Peyer's patch (tissue), 4 donors: ENCODE data around the gene ARHGEF40. TPM values are rescaled to one million over a fixed set of nuclear protein-coding genes. Genes with fewer than 3 reads are reported as not detected.
A peak's percentile ranks its signal among the peaks of the same experiment; 100 is the strongest.

Experiments
- DNase-seq, 3 donors: peaks; one replicate each; pipeline ENCODE4 v3.0.0-alpha.2; 2017 to 2019
- H3K27ac ChIP-seq, 4 donors: fragments of 200-600 bp; sonication (generic); one replicate each; pipeline ENCODE4 v1.5.1; 2016 to 2019
- H3K27me3 ChIP-seq, 2 donors: fragments of 200-600 bp; sonication (generic); one replicate each; pipeline ENCODE4 v1.5.1; 2019
- H3K36me3 ChIP-seq, 3 donors: fragments of 200-600 bp; sonication (generic); one replicate each; pipeline ENCODE4 v1.5.1; 2016 to 2019
- H3K4me1 ChIP-seq, 4 donors: fragments of 200-600 bp; sonication (generic); one replicate each; pipeline ENCODE4 v1.5.1; 2016 to 2019
- H3K4me3 ChIP-seq, 4 donors: fragments of 200-600 bp; sonication (generic); 1 replicate in 3 of 4; 2 replicates in 1 of 4; pipeline ENCODE4 v1.5.1; 2016 to 2019; ENCODE audit warnings: mild to moderate bottlenecking in 1 of 4
- H3K9me3 ChIP-seq, 4 donors: fragments of 200-600 bp; sonication (generic); one replicate each; pipeline ENCODE4 v1.5.1; 2016 to 2019; ENCODE audit warnings: mild to moderate bottlenecking in 1 of 4
- POLR2A ChIP-seq, 2 donors: fragments of 450-650 bp; IDR thresholded peaks; one replicate each; pipeline ENCODE4 v1.5.1; 2017; ENCODE audit warnings: antibody characterized with exemption in 2 of 2, mild to moderate bottlenecking in 2 of 2, moderate library complexity in 2 of 2
- total RNA-seq, 4 donors: library from RNA; depleted of rRNA; stranded (reverse); fragments of >200 nt; gene quantifications; one replicate each; pipeline ENCODE4 v1.1.0, GENCODE V29; 2016
- TF ChIP-seq, protein P1 (sequence below), 6 experiments: fragments of 450-650 bp in 4 of 6; fragments of 200-600 bp in 2 of 6; sonication (generic) in 1 of 6; IDR thresholded peaks; one replicate each; pipeline ENCODE4 v1.5.1; 2017 to 2019; ENCODE audit warnings: antibody characterized with exemption in 6 of 6, mild to moderate bottlenecking in 3 of 6, moderate library complexity in 1 of 6

Gene ARHGEF40
- total RNA-seq, 4 donors from 2014 or later: 19.8 to 57.8 (median 34.6) TPM

DNA sequence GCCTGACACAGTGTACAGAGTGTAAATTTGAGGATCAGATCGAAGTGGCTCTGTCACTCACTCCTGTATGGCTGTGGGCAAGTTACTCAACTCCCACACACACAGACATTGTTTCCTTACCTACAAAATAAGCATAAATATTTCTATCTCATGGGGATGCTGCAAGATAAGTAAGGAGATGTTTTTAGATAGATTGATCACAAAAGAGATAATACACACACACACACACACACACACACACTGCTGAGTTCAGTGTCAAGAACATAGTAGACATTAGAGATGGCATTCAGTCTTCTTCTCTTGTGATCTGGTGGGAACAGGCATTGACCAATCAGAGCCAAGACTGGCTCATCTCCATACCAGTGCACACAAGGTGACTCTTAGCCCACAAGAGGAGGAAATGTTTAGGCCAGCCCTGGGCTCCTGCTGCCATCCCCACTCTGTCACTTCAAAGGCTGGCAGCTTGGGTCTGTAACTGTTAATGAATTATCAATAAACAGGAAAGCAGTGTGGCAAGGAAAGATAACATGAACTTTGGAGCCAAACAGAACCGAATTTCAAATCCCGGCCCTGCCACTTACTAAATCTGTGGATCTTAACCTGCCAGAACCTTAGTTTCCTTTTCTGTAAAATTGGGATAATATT lies 15.9 kb upstream of the ARHGEF40 start:
- no peaks in the 10 kb centered on the region for H3K27me3 ChIP-seq
- DNase-seq: no peak
- H3K36me3 ChIP-seq: no peaks in the 10 kb centered on the region
- no peaks in the 10 kb centered on the region for H3K4me1 ChIP-seq
- H3K27ac ChIP-seq: peak overlapping the region in 1 of 4 donors; percentile 47
- H3K4me3 ChIP-seq: no peak overlapping the region
- no peaks in the 10 kb centered on the region for H3K9me3 ChIP-seq
- no peak for TF ChIP-seq POLR2A (IDR thresholded peaks at IDR 0.05)
- TF ChIP-seq, protein P1, sequence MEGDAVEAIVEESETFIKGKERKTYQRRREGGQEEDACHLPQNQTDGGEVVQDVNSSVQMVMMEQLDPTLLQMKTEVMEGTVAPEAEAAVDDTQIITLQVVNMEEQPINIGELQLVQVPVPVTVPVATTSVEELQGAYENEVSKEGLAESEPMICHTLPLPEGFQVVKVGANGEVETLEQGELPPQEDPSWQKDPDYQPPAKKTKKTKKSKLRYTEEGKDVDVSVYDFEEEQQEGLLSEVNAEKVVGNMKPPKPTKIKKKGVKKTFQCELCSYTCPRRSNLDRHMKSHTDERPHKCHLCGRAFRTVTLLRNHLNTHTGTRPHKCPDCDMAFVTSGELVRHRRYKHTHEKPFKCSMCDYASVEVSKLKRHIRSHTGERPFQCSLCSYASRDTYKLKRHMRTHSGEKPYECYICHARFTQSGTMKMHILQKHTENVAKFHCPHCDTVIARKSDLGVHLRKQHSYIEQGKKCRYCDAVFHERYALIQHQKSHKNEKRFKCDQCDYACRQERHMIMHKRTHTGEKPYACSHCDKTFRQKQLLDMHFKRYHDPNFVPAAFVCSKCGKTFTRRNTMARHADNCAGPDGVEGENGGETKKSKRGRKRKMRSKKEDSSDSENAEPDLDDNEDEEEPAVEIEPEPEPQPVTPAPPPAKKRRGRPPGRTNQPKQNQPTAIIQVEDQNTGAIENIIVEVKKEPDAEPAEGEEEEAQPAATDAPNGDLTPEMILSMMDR (IDR thresholded peaks at IDR 0.05): no peak

DNA sequence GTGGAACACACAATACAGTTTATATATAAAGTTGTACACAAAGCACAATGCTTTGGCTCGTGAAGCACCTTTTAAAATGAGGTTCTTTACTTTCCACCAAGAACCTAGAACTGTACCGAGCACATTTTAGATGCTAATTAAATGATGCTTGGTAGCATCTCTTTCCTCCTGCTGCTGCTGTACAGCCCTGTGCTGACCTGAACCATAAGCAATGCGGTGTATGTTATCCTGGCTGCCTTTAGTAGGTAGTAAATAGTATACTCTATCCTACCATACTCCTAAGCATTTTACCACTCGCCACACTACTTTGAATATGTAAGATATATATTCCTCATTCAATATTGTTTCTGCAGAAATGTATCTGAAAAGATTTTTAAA lies 15.3 kb upstream of the ARHGEF40 start:
- Histone ChIP-seq H3K27me3 (no peaks in the 10 kb centered on the region), H3K27ac (peak overlapping the region in 1 of 4 donors; percentile 47), H3K4me1 (no peaks in the 10 kb centered on the region), H3K36me3 (no peaks in the 10 kb centered on the region), H3K9me3 (no peaks in the 10 kb centered on the region), H3K4me3 (no peak overlapping the region)
- TF ChIP-seq, protein P1 (IDR thresholded peaks at IDR 0.05): no peak
- TF ChIP-seq POLR2A (IDR thresholded peaks at IDR 0.05): no peak
- no peak for DNase-seq

DNA sequence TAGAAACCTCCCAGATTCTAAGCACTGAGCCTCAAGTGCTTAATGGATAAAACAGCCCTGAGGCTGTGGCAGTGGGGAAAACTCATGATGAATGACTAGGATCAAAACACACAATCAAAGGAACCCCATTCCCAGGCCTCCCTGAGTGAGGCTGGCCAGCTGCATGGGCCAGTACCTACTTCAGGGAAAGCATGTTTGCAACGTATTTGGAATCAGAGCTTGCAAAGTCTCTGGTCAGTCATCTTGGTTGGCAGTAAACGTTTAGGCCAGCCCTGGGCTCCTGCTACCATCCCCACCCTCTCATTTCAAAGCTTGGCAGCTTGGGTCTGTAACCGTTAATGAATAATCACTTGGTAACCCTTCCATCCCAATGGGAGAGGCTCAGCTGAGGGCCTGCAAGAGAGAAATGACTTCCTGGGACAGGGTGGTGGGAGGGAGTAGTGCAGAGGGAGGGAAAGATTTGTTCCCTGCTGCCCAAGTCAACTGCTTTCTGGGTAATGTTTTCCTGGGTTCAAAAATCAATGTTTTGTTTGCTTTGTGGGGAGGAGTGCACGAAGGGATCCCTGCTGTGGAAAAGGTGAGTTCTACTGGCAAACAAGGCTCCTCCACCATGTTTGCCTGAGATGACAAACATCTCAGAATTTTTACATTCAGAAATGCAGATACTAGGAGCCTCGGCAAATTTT lies 14.5 kb upstream of the ARHGEF40 start:
- DNase-seq: no peak
- no peaks in the 10 kb centered on the region for H3K36me3 ChIP-seq
- peak overlapping the region in 2 of 4 donors; percentile 51 to 60 for H3K27ac ChIP-seq
- TF ChIP-seq, protein P1 (IDR thresholded peaks at IDR 0.05): peak in 1 of 6 experiments; percentile 15
- TF ChIP-seq POLR2A (IDR thresholded peaks at IDR 0.05): no peak
- H3K27me3 ChIP-seq: no peaks in the 10 kb centered on the region
- no peak overlapping the region for H3K4me3 ChIP-seq
- H3K9me3 ChIP-seq: no peaks in the 10 kb centered on the region
- peaks cover 0 to 4% (median 0%) of the 10 kb centered on the region in 4 donors for H3K4me1 ChIP-seq

DNA sequence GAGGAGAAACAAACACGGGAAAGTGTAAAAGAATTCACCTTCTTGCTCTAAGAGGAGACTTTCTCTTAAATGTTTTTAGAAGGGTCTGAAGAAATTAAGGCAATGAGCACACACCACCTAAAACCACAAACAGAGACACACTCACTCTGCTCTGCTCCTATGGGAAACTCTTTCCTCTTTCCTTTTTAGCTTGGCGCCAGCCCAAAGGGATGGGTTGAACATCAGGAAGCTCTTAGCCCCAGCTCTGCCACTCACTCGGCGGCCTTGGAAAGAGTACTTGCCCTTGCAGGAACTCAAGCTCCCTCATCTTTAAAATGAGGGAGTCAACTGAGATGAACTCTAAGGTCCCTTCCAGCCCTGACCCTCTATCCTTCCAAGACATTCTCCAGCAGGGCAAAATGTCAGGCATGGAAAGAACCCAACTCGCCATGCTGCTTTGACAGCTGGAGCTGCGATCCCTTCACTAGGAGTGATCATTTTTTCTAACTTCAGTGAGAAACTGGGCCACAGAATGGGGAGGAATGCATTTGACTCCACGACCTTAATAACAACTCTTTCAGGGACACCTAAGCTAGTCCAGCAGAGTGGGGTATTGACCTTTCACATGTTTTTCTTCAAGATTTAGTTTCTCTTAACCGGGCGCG lies 13.5 kb upstream of the ARHGEF40 start:
- DNase-seq: peak in 1 of 3 donors; percentile 70
- H3K27me3 ChIP-seq: no peaks in the 10 kb centered on the region
- H3K27ac ChIP-seq: peak overlapping the region in 3 of 4 donors; percentile 6 to 60 (median 41)
- no peaks in the 10 kb centered on the region for H3K9me3 ChIP-seq
- H3K4me3 ChIP-seq: no peak overlapping the region
- H3K36me3 ChIP-seq: no peaks in the 10 kb centered on the region
- peaks cover 0 to 4% (median 0%) of the 10 kb centered on the region in 4 donors for H3K4me1 ChIP-seq
- TF ChIP-seq, protein P1 (IDR thresholded peaks at IDR 0.05): no peak
- TF ChIP-seq POLR2A (IDR thresholded peaks at IDR 0.05): no peak

DNA sequence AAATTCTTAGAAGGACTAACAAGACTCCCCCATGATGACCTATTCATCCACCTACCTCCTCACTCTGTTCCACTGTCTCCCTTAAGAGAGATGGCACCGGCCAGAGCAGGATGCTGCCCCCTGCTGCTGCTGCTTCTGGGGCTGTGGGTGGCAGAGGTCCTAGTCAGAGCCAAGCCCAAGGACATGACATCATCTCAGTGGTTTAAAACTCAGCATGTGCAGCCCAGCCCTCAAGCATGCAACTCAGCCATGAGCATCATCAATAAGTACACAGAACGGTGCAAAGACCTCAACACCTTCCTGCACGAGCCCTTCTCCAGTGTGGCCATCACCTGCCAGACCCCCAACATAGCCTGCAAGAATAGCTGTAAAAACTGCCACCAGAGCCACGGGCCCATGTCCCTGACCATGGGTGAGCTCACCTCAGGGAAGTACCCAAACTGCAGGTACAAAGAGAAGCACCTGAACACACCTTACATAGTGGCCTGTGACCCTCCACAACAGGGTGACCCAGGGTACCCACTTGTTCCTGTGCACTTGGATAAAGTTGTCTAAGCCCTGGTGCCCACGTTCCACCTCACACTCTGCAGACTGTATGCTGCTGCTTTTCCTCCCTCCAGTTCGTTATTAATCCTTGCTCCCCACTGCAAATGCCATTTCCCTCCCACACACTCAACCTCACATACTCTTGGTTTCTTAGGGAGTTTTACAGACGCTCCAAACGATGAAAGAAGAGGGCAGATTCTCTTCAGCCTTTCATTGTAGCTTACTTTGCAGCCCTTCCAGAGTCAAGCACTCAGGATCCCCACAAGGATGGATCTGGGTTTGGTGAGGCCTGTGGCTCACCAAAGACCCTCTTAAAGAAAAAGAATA lies 12.1 kb upstream of the ARHGEF40 start, which contains the start of gene RNASE8:
TSS of gene RNASE8 (plus strand) at position 20 of the 873 bp plus-strand sequence. CDS start at position 91, 71 bp downstream.
- no peaks in the 10 kb centered on the region for H3K9me3 ChIP-seq
- peaks cover 0 to 4% (median 0%) of the 10 kb centered on the region in 4 donors for H3K4me1 ChIP-seq
- H3K27ac ChIP-seq: peak within 1 kb of the TSS in 1 of 4 donors; percentile 41
- DNase-seq: no peak
- H3K36me3 ChIP-seq: no peaks in the 10 kb centered on the region
- TF ChIP-seq, protein P1 (IDR thresholded peaks at IDR 0.05): no peak
- TF ChIP-seq POLR2A (IDR thresholded peaks at IDR 0.05): no peak
- H3K4me3 ChIP-seq: no peak within 1 kb of the TSS
- H3K27me3 ChIP-seq: no peaks in the 10 kb centered on the region
